NCI-H2029 treated with DMSO at 0.1 percent for 48 hours (cell line): ENCODE results near the gene MLXIPL.
A peak's percentile ranks its signal among the peaks of the same experiment; 100 is the strongest.
"Not testable (repeated sequence)": the region's sequence is repeated elsewhere in the genome, so short reads cannot be mapped to it uniquely, and the experiment has no call there.

ENCODE experiments used
- DNase-seq: peaks from one replicate; lab custom pipeline; 2025; lab: John Stamatoyannopoulos, UW

Gene MLXIPL

DNA sequence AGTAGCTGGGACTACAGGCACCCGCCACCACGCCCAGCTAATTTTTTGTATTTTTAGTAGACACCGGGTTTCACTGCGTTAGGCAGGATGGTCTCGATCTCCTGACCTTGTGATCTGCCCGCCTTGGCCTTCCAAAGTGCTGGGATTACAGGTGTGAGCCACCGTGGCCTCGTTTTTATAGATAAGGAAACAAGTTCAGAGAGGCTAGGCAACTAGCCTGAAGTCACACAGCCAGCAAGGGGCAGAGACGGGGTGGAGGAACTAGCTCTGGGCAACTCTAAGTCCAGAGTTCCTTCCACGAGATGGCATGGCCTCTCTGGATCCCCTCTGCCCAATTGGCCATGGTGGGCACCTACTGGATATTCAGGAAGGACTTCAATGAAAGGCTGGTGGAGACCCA lies 9.4 kb downstream of the MLXIPL start:
- not testable (repeated sequence) for DNase-seq

DNA sequence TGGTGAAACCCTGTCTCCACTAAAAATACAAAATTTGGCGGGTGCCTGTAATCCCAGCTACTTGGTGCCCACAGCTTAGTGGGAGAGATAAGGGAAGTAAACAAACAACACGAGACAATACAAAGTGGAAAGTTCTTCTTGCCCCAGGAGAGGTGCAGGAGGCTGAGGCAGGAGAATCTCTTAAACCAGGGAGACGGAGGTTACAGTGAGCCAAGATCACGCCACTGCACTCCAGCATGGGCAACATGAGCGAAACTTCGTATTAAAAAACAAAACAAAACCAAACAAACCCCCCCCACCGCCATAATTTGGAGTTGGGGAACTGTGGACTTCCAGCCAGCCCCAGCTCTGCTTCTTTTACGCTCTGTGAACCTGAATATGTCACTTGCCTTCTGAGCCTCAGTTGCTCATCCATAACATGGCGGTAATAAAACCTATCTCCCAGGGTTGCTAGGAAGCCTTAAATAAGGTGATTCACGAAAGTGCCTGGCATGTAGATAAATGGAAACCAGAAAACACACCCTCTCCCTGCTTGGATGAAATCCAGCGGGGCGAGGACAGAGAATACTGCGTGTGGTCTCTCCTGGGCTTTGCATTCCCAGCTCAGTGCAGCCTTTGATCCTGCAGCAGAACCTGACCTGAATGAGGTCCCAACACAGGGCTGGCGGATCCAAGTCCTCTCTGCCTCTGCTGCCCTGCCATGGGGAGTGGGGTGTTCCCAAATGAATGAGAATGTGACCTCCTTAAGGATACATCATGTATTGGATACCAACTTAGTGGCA lies 10.2 kb downstream of the MLXIPL start:
- DNase-seq: no peak

DNA sequence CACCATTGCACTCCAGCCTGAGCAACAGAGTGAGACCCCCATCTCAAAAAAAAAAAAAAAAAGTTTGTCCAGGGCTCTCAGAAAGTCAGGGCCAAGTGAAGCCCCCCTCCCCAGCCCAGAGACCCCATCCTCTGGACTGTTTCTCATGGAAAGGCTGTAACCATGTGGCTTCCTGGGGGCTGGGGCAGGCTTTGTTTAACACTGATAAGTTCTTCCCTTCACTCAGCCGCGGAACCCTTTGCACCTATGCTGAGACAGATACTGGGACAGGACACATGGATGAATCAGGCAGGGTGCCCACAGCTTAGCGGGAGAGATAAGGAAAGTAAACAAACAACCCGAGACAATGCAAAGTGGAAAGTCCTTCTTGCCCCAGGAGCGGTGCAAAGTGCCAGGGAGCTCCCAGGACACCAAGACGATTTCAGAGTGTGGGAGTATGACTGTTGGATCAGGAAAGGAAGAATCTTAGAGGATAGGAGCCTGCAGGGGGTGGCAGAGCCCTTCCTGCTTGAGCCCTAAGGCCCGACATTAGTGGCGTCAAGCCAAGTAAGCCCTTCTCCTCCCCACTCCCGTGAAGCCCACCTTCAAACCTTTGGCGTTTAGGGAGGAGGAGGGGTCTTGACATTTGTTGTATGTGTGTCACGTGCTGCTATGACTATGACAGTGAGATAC lies 11.6 kb downstream of the MLXIPL start:
- peak; percentile 86 for DNase-seq

DNA sequence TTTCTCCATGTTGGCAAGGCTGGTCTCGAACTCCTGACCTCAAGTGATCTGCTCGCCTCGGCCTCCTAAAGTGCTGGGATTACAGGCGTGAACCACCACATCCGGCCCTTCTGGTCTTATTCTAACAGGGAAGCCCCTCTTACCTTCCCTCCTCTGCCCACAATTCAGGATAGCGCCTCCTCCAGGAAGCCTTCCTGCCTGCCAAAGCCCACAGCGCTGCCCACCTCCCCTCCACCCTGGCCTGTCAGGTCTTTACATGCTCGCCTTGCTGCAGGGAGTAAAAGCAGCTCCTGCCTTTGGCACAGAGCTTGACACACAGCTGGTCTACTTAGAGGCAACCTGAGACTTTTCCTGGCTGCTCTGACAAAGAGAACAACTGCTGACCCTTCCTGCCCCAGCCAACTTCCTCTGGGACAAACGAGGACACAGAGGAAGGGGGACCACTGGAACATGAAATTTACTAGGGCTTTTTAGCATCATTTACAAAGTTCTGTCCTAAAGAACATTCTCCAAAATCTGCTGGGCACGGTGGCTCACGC lies 13.2 kb downstream of the MLXIPL start:
- DNase-seq: no peak

DNA sequence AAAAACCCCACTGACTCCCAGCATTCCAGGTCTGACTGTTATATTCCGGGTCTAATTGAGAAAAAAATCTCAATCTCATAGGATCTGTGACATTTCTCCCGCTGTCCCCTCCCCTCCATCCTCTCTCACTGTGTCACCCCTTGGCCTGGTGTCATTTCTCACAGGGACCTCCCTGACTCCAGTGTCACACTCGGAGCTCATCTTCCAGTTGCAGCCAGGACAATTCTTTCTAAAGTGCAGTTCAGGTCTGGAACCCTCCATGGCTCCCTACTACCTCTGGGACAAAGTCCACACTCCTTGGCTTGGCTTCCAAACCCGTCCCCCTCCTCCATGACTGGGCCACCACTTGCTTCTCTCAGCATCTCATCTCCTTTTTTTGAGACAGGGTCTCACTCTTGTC lies 14.2 kb downstream of the MLXIPL start:
- DNase-seq: no peak

DNA sequence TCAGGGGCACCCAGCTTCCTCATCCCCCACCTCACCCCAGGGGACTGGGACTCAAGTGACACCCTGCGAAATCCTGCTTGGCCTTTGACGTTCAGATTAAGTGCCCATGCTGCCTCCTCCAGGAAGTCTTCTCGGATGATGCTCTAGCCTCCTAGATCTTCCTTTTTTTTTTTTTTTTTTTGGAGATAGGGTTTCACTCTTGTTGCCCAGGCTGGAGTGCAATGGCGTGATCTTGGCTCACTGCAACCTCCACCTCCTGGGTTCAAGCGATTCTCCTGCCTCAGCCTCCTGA lies 16.7 kb downstream of the MLXIPL start:
- DNase-seq: not testable (repeated sequence)

DNA sequence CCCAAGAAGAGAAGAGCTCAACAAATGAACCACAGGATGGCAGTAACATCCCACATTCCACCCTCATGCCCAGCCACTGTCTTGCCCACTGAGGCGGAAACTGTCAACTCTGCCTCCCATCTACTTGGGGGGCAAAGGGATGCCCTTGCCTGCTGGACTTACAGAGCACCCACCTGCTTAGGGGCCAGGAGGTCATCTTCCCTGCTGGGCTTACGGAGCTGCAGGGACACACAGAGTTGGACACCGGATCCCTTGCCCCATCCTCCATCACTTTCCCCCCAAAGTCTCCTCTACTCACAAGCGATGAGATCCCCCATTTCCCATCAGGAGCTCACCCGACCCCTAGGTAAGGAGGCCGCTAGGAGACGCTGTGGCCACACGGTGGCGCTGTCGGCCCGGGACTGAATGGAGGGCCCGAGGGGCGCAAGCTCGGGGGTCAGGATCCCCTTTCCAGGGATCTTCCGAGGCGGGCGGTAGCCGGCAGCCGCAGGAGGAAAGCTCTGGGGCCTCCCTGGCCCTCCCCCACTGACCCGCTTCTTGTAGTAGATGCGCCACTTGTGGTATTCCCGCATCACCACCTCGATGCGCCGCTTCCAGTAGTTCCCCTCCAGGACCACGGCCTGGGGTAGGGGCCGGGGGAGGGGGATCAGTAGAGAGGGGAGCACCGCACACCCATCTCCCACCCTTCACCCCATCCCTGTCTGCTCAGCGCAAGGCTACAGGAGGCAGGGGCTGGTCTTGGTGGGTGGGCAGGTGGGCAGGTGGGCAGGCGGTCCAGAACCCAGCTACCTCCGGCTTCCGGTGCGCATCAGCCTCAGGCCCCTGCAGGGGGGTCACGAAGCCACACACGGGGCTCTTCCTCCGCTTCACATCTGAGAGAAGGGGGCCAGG lies 17.3 kb downstream of the MLXIPL start:
- DNase-seq: peak; percentile 32

DNA sequence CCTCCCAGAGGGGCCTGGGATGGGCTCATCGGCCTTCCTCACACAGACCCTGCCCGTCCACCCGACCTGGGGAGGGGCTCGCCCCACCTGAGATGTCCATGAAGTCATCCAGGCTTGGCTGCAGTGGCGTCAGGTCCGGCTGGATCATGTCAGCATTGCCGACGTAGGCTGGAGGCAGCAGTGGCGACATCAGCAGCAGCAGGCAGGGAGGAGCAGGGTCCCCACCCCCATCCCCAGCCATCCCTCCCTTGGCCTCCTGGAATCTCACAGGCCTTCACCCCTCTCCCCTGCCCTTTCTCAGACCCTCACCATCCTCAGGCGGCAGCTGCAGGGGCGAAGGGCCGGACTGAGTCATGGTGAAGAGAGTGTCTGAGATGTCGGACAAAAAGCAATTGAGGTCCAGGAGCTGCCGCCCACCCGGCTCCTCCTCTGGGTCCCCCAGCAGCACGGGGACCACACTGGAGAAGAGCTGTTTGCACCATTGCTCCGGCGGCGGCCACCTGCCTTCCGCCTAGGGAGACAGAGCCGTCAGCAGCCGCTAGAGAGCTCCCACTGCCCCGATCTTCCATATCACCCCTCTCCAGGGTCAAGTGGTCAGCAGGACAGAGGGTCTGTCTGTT lies 18.6 kb downstream of the MLXIPL start:
- no peak for DNase-seq

DNA sequence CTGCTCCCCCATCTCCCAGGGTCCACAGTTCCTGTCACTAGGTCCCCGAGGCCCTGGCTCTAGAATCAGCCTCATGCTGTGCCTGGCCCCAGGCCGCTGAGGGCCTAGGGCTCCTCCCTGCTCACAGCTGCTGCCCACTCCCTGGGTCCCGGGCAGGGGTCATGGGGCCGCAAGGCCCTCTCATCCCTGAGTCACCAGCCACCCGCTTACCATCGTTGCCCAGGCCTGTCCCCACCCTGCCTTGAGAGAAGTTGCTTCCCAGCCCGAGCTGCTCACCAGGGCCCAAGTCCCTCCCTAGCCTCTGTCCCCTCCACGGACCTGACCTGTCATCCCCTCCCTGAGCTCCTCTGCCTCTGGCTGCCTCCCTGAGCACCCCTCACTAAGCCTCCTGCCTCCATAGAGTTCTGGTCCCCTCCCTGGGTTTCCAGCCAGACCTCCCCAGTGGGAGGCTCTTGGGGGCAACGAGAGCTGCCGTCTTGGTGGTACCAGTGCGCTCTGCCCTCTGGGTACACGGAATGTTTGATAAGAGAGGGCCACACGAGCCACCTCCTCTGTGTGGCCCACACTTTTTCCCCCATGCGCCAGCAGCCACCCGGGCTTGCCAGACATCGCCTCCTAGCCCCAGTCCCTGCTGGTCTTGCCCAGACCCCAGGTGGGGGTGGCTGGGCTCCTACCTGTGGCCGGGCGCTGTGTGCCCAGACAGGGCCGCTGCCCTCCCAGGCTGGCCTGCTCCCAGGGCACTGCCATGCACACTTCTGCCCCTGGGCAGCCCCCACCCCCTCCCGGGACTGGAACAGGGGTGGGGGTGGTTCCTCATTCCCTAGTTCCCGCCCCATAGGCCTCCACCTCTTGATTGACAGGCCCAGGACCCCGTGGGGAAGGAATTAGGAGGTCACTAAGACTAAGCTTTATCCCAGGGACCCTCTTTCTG lies 21.3 kb downstream of the MLXIPL start:
- DNase-seq: no peak

DNA sequence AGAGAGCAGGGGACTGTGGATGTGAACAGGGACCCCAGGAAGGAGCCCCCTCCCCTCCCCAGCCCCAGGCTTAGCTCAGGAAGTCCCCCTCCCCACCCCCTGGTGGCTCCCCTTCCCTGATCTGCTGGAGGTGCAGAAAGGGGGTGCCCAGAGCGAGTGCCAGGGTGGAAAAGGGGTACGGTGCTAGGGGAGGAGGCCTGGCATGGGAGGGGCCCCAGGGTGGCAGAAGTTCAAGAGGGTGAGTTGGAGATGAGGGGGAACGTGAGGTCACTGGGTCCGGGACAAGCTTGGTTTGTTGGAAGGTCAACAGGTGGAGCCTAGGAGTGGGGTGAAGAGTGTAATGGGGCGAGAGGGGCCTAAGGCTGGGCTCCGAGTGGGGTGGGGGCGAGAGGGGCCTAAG lies 24.4 kb downstream of the MLXIPL start:
- no peak for DNase-seq

DNA sequence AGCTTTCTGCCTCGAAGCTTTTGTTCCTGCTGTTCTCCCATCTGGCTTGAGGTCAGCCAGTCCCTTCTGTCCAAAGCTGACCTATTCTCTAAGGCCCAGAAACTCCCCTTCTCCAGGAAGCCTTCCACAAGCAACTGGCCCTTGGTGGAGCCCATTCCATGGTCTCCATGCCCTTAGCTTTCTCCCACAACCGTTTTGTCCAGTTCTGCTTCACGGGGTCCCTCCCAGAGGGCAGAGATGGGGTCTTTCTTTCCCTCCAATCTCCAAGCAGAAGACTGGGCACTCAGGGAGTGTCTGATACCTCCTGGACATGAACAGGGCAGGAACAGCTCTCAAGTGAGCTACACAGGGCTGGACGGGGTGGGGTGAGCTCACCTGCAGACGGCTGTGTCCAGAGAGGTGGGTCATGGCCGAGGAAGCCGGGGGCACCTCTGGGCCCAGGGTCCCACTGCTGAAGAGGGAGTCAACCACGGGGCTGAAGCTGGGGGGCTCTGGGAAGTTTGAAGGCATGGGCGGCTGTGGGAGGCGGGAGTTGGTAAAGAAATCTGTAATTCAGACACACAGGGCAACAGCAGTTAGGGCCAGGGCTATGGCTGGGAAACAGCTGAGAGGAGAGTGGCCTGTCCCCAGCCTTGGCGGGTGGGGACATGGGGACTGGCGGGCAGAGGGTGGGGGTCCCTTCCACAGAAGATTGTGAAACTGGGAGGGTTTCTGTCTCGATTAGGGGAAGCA lies 25.0 kb downstream of the MLXIPL start:
- no peak for DNase-seq

DNA sequence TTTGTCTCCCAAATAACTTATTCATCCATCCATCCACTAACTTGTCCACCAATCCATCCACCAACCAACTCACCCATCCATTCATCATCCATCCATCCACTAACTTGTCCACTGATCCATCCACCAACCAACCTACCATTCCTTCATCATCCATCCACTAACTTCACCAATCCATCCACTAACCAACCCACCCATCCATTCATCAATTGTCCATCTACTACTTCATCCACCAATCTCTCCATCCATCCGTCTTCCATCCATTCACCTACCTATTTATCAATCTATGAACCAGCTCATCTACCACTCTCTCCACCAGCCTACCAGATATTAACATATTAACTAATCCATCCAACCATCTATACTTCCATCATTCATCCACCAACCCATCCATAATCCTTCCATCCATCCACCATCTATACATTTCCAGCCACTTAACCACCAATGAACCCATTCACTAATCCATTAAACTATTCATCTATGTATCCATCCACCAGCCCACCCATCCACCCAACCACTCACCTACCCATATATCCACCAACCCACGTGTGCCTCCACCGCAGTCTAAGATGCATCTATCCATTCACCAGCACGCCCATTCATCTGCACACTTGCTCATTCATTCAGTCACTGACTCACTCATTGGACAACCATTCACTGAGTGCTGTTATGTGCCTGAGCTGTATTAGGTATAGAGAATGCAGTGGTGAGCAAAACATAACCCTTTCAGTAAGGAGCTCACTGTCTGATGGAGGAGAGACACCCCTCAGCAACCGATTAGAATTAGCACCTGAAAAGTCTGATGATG lies 26.1 kb downstream of the MLXIPL start:
- no peak for DNase-seq

DNA sequence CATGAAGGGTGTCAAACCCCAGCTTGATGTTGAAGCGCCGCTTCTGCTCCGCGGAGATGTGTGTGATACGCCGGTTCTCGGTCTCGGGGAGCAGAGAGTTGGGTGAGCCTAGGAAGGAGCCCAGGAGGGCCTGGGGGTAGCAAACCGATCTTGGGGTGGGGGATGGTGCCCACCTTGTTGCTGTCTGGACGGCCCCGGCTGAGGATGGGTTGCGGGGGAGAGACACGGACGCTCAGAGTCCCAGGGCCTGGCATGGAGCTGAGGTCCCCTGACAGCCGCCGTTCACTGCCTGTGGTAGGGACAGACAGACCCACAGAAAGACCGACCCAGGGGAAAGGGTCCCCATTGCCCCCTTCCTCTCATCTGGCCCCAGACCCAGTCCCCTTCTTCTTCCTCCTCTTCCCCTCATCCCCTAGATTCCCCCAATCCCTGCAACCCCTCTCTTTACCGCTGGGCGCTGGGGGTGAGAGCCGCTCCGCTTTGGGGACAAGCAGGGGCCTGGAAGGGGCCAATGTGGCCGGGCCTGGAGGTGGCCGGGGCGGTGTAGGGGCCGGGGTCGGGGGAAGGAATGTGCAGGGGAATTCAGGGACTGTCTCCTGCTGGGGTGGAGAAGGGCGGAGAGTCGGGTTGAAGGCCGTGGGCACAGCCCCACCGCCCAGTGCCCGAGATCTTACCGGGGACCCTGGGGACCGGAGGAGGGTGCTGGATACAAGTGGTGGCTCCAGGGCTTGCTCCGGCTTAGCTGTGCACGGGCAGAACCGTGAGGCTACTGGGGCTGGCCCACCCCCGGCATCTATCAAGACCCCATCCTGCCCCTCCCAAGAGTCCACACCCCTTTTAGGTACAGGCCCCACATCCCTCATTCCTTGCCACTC lies 27.9 kb downstream of the MLXIPL start:
- no peak for DNase-seq

DNA sequence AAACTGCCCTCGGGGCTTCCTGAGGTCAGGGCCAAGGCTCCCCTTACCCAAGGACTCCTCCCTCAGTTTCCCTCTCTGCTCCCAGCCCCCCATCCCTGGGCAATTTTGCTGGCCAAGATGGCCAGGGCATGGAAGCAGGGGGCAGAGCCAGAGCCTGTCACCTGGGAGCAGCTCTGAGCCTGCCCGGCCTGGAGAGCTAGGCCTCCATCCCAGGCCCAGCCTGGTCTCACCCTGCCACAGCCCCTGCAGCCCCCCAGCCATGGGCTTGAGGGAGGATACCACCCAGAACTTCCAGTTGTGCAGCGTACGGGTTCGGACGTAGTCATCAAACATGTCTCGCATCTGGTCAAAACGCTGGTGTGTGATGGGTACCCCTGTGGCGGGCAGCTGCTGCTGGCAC lies 29.0 kb downstream of the MLXIPL start:
- DNase-seq: no peak

DNA sequence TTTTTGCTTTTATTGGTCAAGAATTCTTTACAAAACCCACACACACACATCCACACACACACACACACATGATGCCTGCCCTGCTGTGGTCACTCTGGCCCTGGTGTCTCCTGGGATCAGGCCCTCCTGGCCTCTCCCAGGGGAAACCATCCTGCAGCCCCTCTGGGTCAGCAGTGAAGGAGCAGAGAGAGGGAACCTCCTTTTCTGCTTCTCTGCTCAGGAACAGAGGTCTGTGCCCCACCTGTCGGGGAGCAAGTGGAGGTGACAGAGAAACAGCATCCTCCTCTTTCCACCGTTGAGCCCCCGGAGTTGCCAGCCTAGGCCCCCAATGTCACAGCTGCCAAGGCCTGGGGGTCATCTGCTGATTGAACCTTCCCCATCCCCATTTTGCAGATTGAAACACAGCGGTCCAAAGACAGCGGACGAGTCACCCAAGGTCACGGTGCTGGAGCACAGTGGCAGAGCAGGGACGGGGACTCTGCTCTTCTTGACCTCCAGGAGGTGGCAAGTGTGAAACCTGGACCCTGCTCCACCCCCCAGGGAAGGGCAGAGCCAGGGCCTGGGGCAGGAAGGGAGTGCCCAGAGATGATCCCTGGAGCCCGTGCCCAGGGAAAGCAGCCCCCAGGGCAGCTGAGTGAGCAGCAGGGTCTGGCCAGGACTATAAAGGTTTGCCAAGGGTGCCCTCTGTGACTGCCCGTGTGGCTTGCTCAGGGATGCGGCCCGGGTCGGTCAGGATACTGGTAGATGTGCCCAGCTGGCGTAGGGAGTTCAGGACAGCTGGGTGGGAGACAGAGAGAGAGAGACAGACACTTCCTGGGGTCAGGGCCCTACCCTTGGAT lies 30.9 kb downstream of the MLXIPL start:
- no peak for DNase-seq

DNA sequence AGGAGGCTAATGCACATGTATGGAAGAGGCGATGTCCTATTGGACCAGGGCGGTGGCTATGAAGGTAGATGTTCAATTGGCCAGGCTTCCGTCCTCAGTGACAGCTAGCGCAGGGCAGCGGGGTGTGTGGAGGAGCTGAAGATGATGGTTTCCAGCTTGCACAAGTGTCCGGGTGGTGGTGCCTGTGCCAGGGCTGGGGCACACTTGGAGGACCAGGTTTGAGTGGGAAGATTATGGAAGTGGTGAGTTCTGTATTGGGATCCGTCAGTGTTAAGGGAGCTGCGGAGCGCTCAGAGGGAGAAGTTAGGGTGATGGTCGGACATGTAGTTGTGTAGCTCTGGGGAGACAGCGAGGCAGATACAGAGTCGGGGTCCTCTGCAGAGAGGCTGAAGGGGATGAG lies 37.4 kb downstream of the MLXIPL start:
- DNase-seq: no peak

DNA sequence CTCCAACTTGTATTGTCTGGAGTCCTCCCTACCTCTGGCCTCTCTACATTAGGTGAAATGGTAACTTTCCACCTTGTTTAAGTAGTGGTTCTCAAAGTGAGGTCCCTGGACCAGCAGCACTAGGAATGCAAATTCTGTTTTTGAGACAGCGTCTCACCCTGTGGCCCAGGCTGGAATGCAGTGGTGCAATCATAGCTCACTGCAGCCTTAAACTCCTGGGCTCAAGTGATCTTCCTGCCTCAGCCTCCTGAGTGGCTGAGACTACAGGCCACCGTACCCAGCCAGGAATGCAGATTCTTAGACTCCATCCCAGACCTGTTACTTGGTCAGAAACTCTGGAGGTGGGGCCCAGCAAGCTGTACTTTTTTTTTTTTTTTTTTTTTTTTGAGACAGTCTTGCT lies 39.1 kb downstream of the MLXIPL start:
- no peak for DNase-seq
